ENCODE results near the gene CDH4. TPM values are rescaled to one million over a fixed set of nuclear protein-coding genes. Genes with fewer than 3 reads are reported as not detected.

Gene CDH4
- total RNA-seq, 1 donor from 2014 or later = 0.06 TPM

DNA sequence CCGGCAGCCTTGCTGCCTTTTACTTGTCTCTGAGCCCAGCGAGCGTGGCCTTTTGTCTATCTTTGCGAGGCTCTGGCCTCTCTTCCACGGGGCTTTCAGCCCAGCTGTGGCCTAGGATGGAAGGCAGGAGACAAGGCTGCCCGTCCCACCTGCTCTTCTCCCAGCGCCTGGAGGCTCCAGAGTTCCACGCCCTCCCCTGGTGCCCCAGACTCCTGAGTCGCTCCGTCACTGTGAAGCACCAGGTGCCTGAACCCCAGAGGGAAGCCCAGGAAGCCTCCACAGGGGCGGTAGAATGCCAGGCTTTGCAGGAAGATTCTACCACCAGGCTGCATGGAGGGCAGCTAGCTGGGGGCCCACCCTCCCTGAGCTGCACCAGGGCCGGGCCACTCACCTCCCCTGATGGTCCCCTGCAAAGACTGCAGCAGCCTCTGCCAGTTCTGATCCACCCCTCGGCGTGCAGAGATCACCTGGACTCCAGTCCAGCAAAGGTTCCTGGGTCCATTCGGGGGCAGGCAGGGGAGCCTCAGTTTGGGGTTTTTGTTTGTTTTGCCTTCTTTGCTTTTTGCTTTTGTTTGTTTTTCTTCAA, 384.6 kb downstream of the CDH4 start:
- Histone ChIP-seq H3K27ac (no peak overlapping the region), H3K4me1 (no peaks in the 10 kb centered on the region), H3K36me3 (no peaks in the 10 kb centered on the region), H3K4me3 (no peak overlapping the region), H3K9me3 (no peaks in the 10 kb centered on the region), H3K27me3 (ENCODE audit: low read depth) (peaks cover 4% of the 10 kb centered on the region)
- ATAC-seq (no peak), DNase-seq (no peak)
- intact Hi-C loops (cut with DNase I) = no loop called here
- TF ChIP-seq, protein P1, sequence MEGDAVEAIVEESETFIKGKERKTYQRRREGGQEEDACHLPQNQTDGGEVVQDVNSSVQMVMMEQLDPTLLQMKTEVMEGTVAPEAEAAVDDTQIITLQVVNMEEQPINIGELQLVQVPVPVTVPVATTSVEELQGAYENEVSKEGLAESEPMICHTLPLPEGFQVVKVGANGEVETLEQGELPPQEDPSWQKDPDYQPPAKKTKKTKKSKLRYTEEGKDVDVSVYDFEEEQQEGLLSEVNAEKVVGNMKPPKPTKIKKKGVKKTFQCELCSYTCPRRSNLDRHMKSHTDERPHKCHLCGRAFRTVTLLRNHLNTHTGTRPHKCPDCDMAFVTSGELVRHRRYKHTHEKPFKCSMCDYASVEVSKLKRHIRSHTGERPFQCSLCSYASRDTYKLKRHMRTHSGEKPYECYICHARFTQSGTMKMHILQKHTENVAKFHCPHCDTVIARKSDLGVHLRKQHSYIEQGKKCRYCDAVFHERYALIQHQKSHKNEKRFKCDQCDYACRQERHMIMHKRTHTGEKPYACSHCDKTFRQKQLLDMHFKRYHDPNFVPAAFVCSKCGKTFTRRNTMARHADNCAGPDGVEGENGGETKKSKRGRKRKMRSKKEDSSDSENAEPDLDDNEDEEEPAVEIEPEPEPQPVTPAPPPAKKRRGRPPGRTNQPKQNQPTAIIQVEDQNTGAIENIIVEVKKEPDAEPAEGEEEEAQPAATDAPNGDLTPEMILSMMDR (IDR thresholded peaks at IDR 0.05) = no peak

- DNase-seq (no peak), ATAC-seq (no peak)
- intact Hi-C loops (cut with DNase I) = no loop called here
- Histone ChIP-seq H3K27me3 (ENCODE audit: low read depth) (peaks cover 4% of the 10 kb centered on the region), H3K4me3 (no peak overlapping the region), H3K27ac (no peak overlapping the region), H3K36me3 (no peaks in the 10 kb centered on the region), H3K4me1 (no peaks in the 10 kb centered on the region), H3K9me3 (no peaks in the 10 kb centered on the region)
- TF ChIP-seq, protein P1 (IDR thresholded peaks at IDR 0.05) = no peak
These were observed 386.9 kb downstream of the CDH4 start for GRCh38 chr20:61638802-61639585.

DNA sequence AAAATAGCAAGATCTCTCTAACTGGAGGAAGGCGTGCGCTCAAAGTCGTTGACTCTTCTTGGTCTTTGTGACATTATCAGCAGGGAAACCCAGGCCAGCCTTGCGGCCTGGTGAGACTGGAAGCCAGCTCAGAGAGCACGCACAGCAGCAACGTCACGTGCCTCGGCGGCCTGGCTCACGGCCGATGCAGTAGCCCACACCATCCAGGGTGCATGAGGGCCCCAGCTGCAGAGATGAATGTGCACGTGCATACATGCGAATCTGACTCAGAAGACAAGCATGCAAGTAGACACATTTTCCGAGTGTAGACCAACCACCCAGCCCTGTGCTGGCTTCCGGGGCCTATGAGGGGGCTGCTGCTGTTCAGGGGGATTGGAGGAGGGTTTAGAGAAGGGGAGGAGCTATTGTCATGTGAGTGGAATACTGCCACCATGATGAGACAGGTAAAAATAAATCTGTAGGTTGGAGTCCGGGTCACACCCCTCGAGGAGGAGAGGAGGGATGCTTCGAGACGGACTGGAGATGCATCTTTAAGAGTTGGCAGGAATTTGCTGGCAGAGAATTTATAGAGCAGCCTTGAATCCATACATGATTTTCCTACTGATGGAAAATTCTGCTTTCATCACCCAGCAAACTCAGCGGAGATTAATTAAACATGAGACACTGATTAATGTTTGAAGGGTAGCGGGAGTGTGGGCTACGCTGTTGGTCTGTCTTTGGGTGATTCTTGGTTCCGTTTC, 388.2 kb downstream of the CDH4 start:
- Histone ChIP-seq H3K4me3 (no peak overlapping the region), H3K9me3 (no peaks in the 10 kb centered on the region), H3K27ac (no peak overlapping the region), H3K4me1 (no peaks in the 10 kb centered on the region), H3K36me3 (no peaks in the 10 kb centered on the region), H3K27me3 (ENCODE audit: low read depth) (peaks cover 7% of the 10 kb centered on the region)
- intact Hi-C loops (cut with DNase I) = no loop called here
- DNase-seq = no peak
- ATAC-seq = no peak
- TF ChIP-seq, protein P1 (IDR thresholded peaks at IDR 0.05) = no peak

GRCh38 chr20:61640871-61641245, 388.8 kb downstream of the CDH4 start:
- Histone ChIP-seq H3K4me1 (no peaks in the 10 kb centered on the region), H3K4me3 (no peak overlapping the region), H3K36me3 (no peaks in the 10 kb centered on the region), H3K27ac (no peak overlapping the region), H3K27me3 (ENCODE audit: low read depth) (peaks cover 7% of the 10 kb centered on the region), H3K9me3 (no peaks in the 10 kb centered on the region)
- intact Hi-C loops (cut with DNase I) = no loop called here
- TF ChIP-seq, protein P1 (IDR thresholded peaks at IDR 0.05) = no peak
- DNase-seq (no peak), ATAC-seq (no peak)

DNA sequence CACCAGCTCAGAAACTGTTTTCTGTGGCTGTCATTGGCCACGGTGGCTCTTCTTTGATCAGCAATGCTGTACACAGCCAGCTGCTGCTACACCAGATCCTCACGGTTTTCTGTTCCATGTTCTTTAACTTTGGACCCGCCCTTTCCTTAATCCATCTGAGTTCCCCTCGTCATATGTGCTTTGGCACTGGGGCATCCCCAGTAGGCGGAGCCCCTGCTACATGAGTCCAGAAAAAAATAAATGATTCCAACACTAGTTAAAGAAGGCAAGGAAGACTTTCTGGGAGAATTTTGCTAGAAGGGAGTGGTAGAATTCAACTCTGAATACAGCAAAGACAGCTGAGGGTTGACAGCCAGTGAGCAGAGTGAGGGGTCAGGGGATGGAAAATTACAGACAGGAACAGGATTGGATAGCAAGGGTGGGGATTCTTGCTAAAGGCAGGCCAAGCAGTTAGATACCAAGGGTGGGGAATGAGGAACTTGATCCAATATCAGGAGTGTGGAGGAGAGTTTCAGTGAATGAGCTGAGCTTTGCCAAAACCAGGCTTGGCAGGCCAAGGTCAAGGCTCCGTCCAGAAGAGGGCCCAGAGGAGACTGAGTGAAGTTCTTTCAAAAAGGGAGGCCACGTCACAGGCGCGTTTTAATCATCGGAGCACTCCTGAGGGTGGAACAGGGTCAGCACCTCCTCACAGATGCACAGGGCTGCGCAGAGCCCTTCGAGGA, 391.8 kb downstream of the CDH4 start:
- TF ChIP-seq, protein P1 (IDR thresholded peaks at IDR 0.05) = no peak
- Histone ChIP-seq H3K36me3 (no peaks in the 10 kb centered on the region), H3K27ac (no peak overlapping the region), H3K4me1 (no peaks in the 10 kb centered on the region), H3K27me3 (ENCODE audit: low read depth) (peaks cover 3% of the 10 kb centered on the region), H3K4me3 (no peak overlapping the region), H3K9me3 (no peaks in the 10 kb centered on the region)
- no peak for ATAC-seq
- DNase-seq = no peak
- intact Hi-C loops (cut with DNase I) = no loop called here
